ENCODE measurements around the gene OSBPL10. TPM values are rescaled to one million over a fixed set of nuclear protein-coding genes. Genes with fewer than 3 reads are reported as not detected.

Gene OSBPL10
- polyA plus RNA-seq, 1 donor from 2014 or later: 2.0 TPM

DNA sequence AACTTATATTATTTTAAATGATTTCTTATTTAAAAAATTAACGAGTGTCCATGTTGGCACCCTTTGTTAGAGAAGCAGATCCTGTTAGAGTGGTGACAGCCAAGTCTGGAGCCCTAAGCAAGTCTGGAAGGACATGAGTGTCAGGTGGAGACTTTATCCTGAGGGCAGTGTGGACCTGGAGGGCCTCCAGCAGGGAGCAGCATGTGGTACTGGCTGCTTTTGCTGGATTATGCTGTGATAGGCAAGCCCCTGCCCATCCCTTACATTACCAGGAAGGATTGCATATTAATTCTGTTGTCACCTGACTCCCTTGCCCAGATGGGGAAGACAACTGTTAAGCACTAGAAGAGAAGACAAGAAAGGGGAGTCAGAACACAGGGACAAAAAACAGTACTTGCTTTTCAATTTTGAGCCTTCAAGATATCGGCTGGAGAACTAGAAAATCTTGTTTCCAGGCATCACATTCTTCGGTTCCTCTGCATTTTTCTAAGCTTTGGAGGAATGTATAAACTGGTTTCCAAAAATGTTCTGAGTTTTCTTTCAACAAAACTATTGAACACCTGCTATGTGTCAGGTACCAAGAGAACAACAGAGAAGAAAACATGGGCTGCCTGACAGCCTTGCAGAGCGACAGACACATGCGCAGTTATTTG is 23.2 kb upstream of the OSBPL10 start:
- Histone ChIP-seq H3K9me3 (ENCODE audit: low read length) (no peaks in the 10 kb centered on the region), H3K9ac (ENCODE audit: low read length) (no peak overlapping the region), H3K27me3 (ENCODE audit: insufficient read depth, low read depth, low read length) (no peaks in the 10 kb centered on the region), H2AFZ (ENCODE audit: low read depth, low read length) (no peak overlapping the region), H3K4me3 (ENCODE audit: low read length) (no peak overlapping the region), H3K9me2 (ENCODE audit: insufficient read depth, low read length) (no peaks in the 10 kb centered on the region), H3K36me3 (ENCODE audit: insufficient read depth, low read length) (no peaks in the 10 kb centered on the region), H3K27ac (ENCODE audit: low read length) (no peak overlapping the region), H3F3A (ENCODE audit: insufficient read depth, low read length, poor library complexity, severe bottlenecking) (no peaks in the 10 kb centered on the region), H3K4me2 (ENCODE audit: low read length) (no peak overlapping the region), H4K20me1 (ENCODE audit: insufficient read depth) (no peaks in the 10 kb centered on the region), H3K79me2 (replicated peaks; ENCODE audit: insufficient read depth, low read length) (no peaks in the 10 kb centered on the region)
- TF ChIP-seq MXI1 (conservative IDR thresholded peaks at IDR 0.05; ENCODE audit: poor library complexity, severe bottlenecking) (no peak), TAF1 (IDR thresholded peaks at IDR 0.05; ENCODE audit: low read depth) (no peak), POLR2AphosphoS5 (IDR thresholded peaks at IDR 0.05) (no peak), EZH2 (IDR thresholded peaks at IDR 0.05; ENCODE audit: borderline replicate concordance, insufficient read depth, low read length, poor library complexity, severe bottlenecking) (no peak), SMC3 (conservative IDR thresholded peaks at IDR 0.05; ENCODE audit: poor library complexity) (no peak), EP300 (conservative IDR thresholded peaks at IDR 0.05; ENCODE audit: poor library complexity, severe bottlenecking) (no peak), RAD21 (conservative IDR thresholded peaks at IDR 0.05) (no peak)
- TF ChIP-seq, protein P1, sequence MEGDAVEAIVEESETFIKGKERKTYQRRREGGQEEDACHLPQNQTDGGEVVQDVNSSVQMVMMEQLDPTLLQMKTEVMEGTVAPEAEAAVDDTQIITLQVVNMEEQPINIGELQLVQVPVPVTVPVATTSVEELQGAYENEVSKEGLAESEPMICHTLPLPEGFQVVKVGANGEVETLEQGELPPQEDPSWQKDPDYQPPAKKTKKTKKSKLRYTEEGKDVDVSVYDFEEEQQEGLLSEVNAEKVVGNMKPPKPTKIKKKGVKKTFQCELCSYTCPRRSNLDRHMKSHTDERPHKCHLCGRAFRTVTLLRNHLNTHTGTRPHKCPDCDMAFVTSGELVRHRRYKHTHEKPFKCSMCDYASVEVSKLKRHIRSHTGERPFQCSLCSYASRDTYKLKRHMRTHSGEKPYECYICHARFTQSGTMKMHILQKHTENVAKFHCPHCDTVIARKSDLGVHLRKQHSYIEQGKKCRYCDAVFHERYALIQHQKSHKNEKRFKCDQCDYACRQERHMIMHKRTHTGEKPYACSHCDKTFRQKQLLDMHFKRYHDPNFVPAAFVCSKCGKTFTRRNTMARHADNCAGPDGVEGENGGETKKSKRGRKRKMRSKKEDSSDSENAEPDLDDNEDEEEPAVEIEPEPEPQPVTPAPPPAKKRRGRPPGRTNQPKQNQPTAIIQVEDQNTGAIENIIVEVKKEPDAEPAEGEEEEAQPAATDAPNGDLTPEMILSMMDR (IDR thresholded peaks at IDR 0.05; ENCODE audit: poor library complexity, severe bottlenecking): no peak
- TF ChIP-seq, protein P2, sequence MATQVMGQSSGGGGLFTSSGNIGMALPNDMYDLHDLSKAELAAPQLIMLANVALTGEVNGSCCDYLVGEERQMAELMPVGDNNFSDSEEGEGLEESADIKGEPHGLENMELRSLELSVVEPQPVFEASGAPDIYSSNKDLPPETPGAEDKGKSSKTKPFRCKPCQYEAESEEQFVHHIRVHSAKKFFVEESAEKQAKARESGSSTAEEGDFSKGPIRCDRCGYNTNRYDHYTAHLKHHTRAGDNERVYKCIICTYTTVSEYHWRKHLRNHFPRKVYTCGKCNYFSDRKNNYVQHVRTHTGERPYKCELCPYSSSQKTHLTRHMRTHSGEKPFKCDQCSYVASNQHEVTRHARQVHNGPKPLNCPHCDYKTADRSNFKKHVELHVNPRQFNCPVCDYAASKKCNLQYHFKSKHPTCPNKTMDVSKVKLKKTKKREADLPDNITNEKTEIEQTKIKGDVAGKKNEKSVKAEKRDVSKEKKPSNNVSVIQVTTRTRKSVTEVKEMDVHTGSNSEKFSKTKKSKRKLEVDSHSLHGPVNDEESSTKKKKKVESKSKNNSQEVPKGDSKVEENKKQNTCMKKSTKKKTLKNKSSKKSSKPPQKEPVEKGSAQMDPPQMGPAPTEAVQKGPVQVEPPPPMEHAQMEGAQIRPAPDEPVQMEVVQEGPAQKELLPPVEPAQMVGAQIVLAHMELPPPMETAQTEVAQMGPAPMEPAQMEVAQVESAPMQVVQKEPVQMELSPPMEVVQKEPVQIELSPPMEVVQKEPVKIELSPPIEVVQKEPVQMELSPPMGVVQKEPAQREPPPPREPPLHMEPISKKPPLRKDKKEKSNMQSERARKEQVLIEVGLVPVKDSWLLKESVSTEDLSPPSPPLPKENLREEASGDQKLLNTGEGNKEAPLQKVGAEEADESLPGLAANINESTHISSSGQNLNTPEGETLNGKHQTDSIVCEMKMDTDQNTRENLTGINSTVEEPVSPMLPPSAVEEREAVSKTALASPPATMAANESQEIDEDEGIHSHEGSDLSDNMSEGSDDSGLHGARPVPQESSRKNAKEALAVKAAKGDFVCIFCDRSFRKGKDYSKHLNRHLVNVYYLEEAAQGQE (IDR thresholded peaks at IDR 0.05; ENCODE audit: borderline replicate concordance): no peak

DNA sequence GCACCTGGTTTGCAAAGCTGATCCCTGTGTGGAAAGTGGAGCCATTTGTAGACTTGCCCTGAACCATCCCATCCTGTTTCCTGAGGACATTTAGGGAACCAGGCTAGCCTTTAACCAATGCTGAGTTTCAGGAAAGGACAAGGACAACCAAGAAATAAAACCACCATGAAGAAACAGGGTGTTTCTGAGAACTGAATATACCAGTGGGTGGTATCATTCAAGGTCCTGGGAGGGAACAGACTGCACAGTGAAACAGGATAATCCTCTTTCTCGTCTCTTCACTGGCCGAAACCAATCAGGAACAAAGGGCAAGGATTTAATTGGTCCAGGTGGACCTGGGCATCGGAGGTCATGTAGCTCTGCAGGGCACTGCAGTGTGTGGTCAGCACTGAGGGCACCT is 22.3 kb upstream of the OSBPL10 start:
- Histone ChIP-seq H3K79me2 (replicated peaks; ENCODE audit: insufficient read depth, low read length) (no peaks in the 10 kb centered on the region), H3K9ac (ENCODE audit: low read length) (no peak overlapping the region), H3K9me3 (ENCODE audit: low read length) (no peaks in the 10 kb centered on the region), H3F3A (ENCODE audit: insufficient read depth, low read length, poor library complexity, severe bottlenecking) (no peaks in the 10 kb centered on the region), H3K9me2 (ENCODE audit: insufficient read depth, low read length) (no peaks in the 10 kb centered on the region), H3K4me3 (ENCODE audit: low read length) (no peak overlapping the region), H3K4me2 (ENCODE audit: low read length) (no peak overlapping the region), H4K20me1 (ENCODE audit: insufficient read depth) (no peaks in the 10 kb centered on the region), H2AFZ (ENCODE audit: low read depth, low read length) (no peak overlapping the region), H3K27ac (ENCODE audit: low read length) (no peak overlapping the region), H3K36me3 (ENCODE audit: insufficient read depth, low read length) (no peaks in the 10 kb centered on the region), H3K27me3 (ENCODE audit: insufficient read depth, low read depth, low read length) (no peaks in the 10 kb centered on the region)
- no peak for TF ChIP-seq EZH2 (IDR thresholded peaks at IDR 0.05; ENCODE audit: borderline replicate concordance, insufficient read depth, low read length, poor library complexity, severe bottlenecking)
- TF ChIP-seq, protein P2 (IDR thresholded peaks at IDR 0.05; ENCODE audit: borderline replicate concordance): no peak
- no peak for TF ChIP-seq TAF1 (IDR thresholded peaks at IDR 0.05; ENCODE audit: low read depth)
- TF ChIP-seq MXI1 (conservative IDR thresholded peaks at IDR 0.05; ENCODE audit: poor library complexity, severe bottlenecking): no peak
- TF ChIP-seq, protein P1 (IDR thresholded peaks at IDR 0.05; ENCODE audit: poor library complexity, severe bottlenecking): no peak
- no peak for TF ChIP-seq SMC3 (conservative IDR thresholded peaks at IDR 0.05; ENCODE audit: poor library complexity)
- no peak for TF ChIP-seq POLR2AphosphoS5 (IDR thresholded peaks at IDR 0.05)
- TF ChIP-seq EP300 (conservative IDR thresholded peaks at IDR 0.05; ENCODE audit: poor library complexity, severe bottlenecking): no peak
- no peak for TF ChIP-seq RAD21 (conservative IDR thresholded peaks at IDR 0.05)

All from neural cell (in vitro differentiated cells).